Metanephros (tissue), 1 donor: Measurements from ENCODE around the gene NFIL3. TPM values are rescaled to one million over a fixed set of nuclear protein-coding genes. Genes with fewer than 3 reads are reported as not detected.

Source experiments
- total RNA-seq: library from RNA; depleted of rRNA; stranded (reverse); fragments of >200 nt; gene quantifications from one replicate; pipeline ENCODE4 v1.2.3, GENCODE V29; 2014

Gene NFIL3, protein sequence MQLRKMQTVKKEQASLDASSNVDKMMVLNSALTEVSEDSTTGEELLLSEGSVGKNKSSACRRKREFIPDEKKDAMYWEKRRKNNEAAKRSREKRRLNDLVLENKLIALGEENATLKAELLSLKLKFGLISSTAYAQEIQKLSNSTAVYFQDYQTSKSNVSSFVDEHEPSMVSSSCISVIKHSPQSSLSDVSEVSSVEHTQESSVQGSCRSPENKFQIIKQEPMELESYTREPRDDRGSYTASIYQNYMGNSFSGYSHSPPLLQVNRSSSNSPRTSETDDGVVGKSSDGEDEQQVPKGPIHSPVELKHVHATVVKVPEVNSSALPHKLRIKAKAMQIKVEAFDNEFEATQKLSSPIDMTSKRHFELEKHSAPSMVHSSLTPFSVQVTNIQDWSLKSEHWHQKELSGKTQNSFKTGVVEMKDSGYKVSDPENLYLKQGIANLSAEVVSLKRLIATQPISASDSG
- 24.3 TPM for total RNA-seq

DNA sequence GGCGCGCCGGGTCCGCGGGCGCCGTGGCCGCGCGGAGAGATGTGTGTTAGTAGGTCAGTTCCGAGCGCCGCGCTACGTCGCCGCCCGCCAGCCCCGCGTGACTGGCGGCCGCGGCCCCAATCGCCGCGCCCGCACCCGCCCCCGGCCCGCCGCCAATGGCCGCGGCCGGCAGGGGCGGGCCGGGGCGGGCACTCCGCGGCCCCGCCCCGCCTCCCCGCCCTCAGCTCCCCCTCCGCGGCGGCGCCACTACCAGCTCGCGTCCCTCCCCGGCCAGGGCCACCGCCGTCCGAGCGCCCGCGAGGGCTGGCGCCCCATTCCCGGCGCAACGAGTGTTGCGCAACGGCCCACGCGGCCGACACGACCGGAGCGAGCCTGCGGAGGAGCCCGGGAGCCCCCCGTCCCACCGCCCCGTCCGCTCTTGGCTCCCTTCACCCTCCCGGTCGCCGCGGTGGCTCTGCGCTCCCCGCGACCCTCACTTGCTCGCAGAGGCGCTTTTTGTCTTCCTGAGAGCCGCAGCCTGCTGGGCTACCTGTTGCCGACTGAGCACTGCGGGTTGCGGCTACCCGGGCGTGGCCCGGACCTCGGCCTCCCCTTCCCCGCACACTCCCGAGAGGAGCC, at the start of gene NFIL3:
TSS of gene NFIL3 (minus strand) at position 48 of the 618 bp plus-strand sequence. CDS start 13,098 bp downstream, outside the sequence.

DNA sequence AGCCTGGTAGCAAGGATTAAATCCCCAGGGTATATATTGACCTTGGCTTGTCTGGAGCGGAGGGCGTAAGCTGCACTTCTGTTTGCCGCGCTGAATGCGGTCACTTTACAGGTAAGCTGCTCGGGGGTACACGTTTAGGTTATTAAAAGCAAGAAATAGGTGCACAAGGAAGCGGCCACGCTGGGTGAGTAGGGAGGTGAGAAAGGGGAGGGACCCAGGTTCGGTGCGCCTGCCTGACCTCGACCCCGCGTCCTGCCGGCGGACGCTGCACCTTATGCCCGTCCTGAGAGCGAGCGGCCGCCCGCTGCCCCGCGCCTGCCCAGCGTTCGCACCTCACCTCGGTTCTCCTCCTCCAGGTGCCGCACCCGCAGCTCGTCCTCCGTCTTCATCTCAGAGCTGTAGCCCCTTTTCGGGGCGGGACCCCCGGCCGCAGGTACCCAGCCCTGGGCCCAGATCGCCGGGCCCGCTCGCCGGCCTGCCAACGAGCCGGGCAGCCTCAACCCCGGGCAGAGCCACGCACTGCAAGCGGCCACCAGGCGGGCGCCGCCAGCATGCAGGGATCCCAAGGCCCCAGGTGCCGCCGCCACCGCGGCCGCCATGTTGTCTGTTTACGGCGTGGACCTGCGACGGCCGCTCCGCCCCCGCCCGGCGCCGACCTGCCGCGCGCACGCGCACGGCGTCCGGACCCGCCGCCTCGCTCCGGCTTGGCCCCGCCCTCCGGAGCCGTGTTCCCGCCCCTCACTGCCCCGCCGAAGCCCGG, 62.2 kb downstream of the NFIL3 start, which contains the start of gene AUH:
TSS of gene AUH (minus strand) at position 628 of the 760 bp plus-strand sequence. CDS start at position 599, 29 bp downstream.

Other genes with a start within 250 kb of the NFIL3 start
- 71.4 TPM for gene AUH, start 61.9 kb downstream of the NFIL3 start, total RNA-seq